ENCODE results near the gene C2CD2L.

GRCh38 chr11:119148720-119149017, 41.5 kb downstream of the C2CD2L start:
- TF ChIP-seq, protein P1, sequence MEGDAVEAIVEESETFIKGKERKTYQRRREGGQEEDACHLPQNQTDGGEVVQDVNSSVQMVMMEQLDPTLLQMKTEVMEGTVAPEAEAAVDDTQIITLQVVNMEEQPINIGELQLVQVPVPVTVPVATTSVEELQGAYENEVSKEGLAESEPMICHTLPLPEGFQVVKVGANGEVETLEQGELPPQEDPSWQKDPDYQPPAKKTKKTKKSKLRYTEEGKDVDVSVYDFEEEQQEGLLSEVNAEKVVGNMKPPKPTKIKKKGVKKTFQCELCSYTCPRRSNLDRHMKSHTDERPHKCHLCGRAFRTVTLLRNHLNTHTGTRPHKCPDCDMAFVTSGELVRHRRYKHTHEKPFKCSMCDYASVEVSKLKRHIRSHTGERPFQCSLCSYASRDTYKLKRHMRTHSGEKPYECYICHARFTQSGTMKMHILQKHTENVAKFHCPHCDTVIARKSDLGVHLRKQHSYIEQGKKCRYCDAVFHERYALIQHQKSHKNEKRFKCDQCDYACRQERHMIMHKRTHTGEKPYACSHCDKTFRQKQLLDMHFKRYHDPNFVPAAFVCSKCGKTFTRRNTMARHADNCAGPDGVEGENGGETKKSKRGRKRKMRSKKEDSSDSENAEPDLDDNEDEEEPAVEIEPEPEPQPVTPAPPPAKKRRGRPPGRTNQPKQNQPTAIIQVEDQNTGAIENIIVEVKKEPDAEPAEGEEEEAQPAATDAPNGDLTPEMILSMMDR (IDR thresholded peaks at IDR 0.05) = no peak
- no peak for TF ChIP-seq POLR2A (IDR thresholded peaks at IDR 0.05)
